K562 (cell line): ENCODE results near the gene NCBP2. TPM values are rescaled to one million over a fixed set of nuclear protein-coding genes. Genes with fewer than 3 reads are reported as not detected.

Source experiments
- ATAC-seq: fragments of 200-7000 bp; cut with Tn5 transposase; 3 replicates; pipeline ENCODE4 v1.9.1; 2020; ENCODE audit warnings: moderate library complexity
- BruUV-seq: library from RNA; stranded (reverse); fragments of 400-500 nt; replicated peaks from 2 replicates; lab custom pipeline; 2021; lab: Mats Ljungman, UMichigan
- CTCF ChIA-PET: fragments of 300-600 bp; formaldehyde crosslinking; extraction: SDS; loops from one replicate; lab custom pipeline; 2021; ENCODE audit warnings: low intra/inter-chr PET ratio; lab: Yijun Ruan, JAX
- POLR2A ChIA-PET: fragments of 300-600, 350-650 bp; sonication (Branson Sonifier 250); formaldehyde crosslinking; extraction: SDS; loops from one replicate; lab custom pipeline; 2021; ENCODE audit warnings: antibody characterized with exemption, inconsistent platforms; lab: Yijun Ruan, JAX
- DNase-seq, 4 experiments: peaks; one replicate each; pipeline versions ENCODE4 v3.0.0 to v3.0.0-alpha.2; 2011 to 2018; ENCODE audit warnings: low spot score in 3 of 4, mixed read lengths in 3 of 4; ENCODE audit errors: extremely low read depth in 1 of 4
- FAIRE-seq: peaks from 2 replicates; lab custom pipeline; 2011; peaks lifted over from hg19 to GRCh38; lab: Jason Lieb, UNC
- H2AFZ ChIP-seq: 2 replicates; pipeline ENCODE4 v1.6.0; 2011; ENCODE audit warnings: low read depth, low read length, control low read depth, inconsistent platforms
- H3K27ac ChIP-seq: fragments of 200-600 bp; 3 replicates; pipeline ENCODE4 v1.8.0; 2011; ENCODE audit warnings: low read depth, mild to moderate bottlenecking, control low read depth, inconsistent platforms, low read length, moderate library complexity, mixed read lengths; ENCODE audit errors: extremely low read depth
- H3K27me3 ChIP-seq, 2 experiments: fragments of 300-600 bp in 1 of 2; 2 replicates in 1 of 2; 3 replicates in 1 of 2; pipeline versions ENCODE4 v1.6.0 to v1.8.0; 2011; ENCODE audit warnings: inconsistent platforms in 2 of 2, low read length in 2 of 2, mild to moderate bottlenecking in 1 of 2, mixed read lengths in 1 of 2, moderate library complexity in 1 of 2; ENCODE audit not compliant: control insufficient read depth in 2 of 2, insufficient read depth in 2 of 2
- H3K36me3 ChIP-seq: fragments of 300-600 bp; 3 replicates; pipeline ENCODE4 v1.8.0; 2011; ENCODE audit warnings: mild to moderate bottlenecking, low read length, inconsistent platforms; ENCODE audit not compliant: control insufficient read depth, insufficient read depth
- H3K4me1 ChIP-seq, 2 experiments: fragments of 200-600 bp in 1 of 2; replicated peaks in 1 of 2; 2 replicates in 1 of 2; 3 replicates in 1 of 2; pipeline versions ENCODE4 v1.5.1 to v1.8.0; 2011; ENCODE audit warnings: inconsistent platforms in 2 of 2, low read length in 2 of 2, mild to moderate bottlenecking in 1 of 2, mixed read lengths in 1 of 2, moderate library complexity in 1 of 2; ENCODE audit not compliant: control insufficient read depth in 2 of 2, insufficient read depth in 2 of 2
- H3K4me2 ChIP-seq: 2 replicates; pipeline ENCODE4 v1.6.1; 2011; ENCODE audit warnings: low read length, control low read depth, inconsistent platforms, mixed read lengths; ENCODE audit not compliant: insufficient read depth
- H3K4me3 ChIP-seq: fragments of 200-600 bp; sonication (generic), shearing (Covaris generic); 2 replicates; pipeline ENCODE4 v1.5.1; 2016; ENCODE audit warnings: control low read depth, inconsistent platforms
- H3K79me2 ChIP-seq: fragments of 200-600 bp; 3 replicates; pipeline ENCODE4 v1.8.0; 2011; ENCODE audit warnings: low read length, inconsistent platforms; ENCODE audit not compliant: control insufficient read depth, insufficient read depth
- H3K9ac ChIP-seq, 2 experiments: 2 replicates each; pipeline versions ENCODE4 v1.6.0 to v1.6.1; 2011; ENCODE audit warnings: low read depth in 2 of 2, low read length in 2 of 2, control low read depth in 1 of 2, inconsistent platforms in 1 of 2, mild to moderate bottlenecking in 1 of 2, mixed read lengths in 1 of 2; ENCODE audit not compliant: insufficient read depth in 1 of 2
- H3K9me1 ChIP-seq: one replicate; pipeline ENCODE4 v1.6.0; 2011; ENCODE audit warnings: inconsistent platforms, mild to moderate bottlenecking, low read length, moderate library complexity; ENCODE audit not compliant: control insufficient read depth, insufficient read depth
- H3K9me3 ChIP-seq: replicated peaks from 2 replicates; pipeline ENCODE4 v1.5.1; 2011; ENCODE audit warnings: low read depth, low read length, inconsistent platforms; ENCODE audit not compliant: control insufficient read depth, insufficient read depth
- H4K20me1 ChIP-seq: replicated peaks from 2 replicates; pipeline ENCODE4 v1.6.1; 2011; ENCODE audit warnings: low read length, inconsistent platforms, mixed read lengths; ENCODE audit not compliant: control insufficient read depth, insufficient read depth
- ERF ChIP-seq: fragments of 450-650 bp; formaldehyde crosslinking; IDR thresholded peaks from 2 replicates; pipeline ENCODE4 v1.4.0; 2020; ENCODE audit warnings: mild to moderate bottlenecking, mixed read lengths
- GTF2B ChIP-seq: IDR thresholded peaks from 2 replicates; pipeline ENCODE4 v1.6.1; 2011; ENCODE audit not compliant: insufficient read length; ENCODE audit errors: extremely low read depth
- NFIC ChIP-seq: fragments of 450-650 bp; IDR thresholded peaks from 2 replicates; pipeline ENCODE4 v1.6.1; 2017; ENCODE audit warnings: mild to moderate bottlenecking, inconsistent platforms
- RBFOX2 ChIP-seq: fragments of 200-400 bp; formaldehyde crosslinking; IDR thresholded peaks from 2 replicates; pipeline ENCODE4 v1.6.1; 2017; ENCODE audit warnings: low read depth, mild to moderate bottlenecking, low read length, moderate library complexity
- ZNF133 ChIP-seq: fragments of 250-450 bp; sonication (Bioruptor Pico); IDR thresholded peaks from 2 replicates; pipeline ENCODE4 v1.4.0; 2020; ENCODE audit warnings: mild to moderate bottlenecking
- WGBS: fragments of 100-300 bp; shearing (Covaris generic); methylation state at CpG from one replicate; pipeline ENCODE4 v1.1.6; 2016; ENCODE audit warnings: low coverage, mixed read lengths; ENCODE audit not compliant: insufficient coverage; ENCODE audit errors: missing lambda C conversion rate; 5-methylcytosine and 5-hydroxymethylcytosine counted together
- in situ Hi-C: fragments of 300-500 bp; cut with MboI; formaldehyde crosslinking; loops from 4 replicates; pipeline ENCODE4 v1.15.0; 2018; ENCODE audit warnings: inconsistent platforms, mixed read lengths
- intact Hi-C: fragments of 100-400 bp; cut with micrococcal nuclease; formaldehyde crosslinking; loops from 2 replicates; pipeline ENCODE4 v1.14.2; 2022
- polyA plus RNA-seq, 8 experiments: library from polyadenylated mRNA; depleted of rRNA in 4 of 8; stranded (reverse) in 5 of 8; unstranded in 3 of 8; fragments of >200 nt; fragmentation: Nextera tagmentation in 2 of 8; fragmentation: Illumina TruSeq in 1 of 8; extraction: Ambion mirVana in 2 of 8; extraction: Trizol in 1 of 8; gene quantifications; 2 replicates each; pipeline versions ENCODE4 v1.2.1 to v1.2.3, GENCODE V29; 2011 to 2014; ENCODE audit warnings: inconsistent platforms in 1 of 8, missing spikeins in 1 of 8
- total RNA-seq, 7 experiments: library from RNA; depleted of rRNA in 6 of 7; stranded (reverse); fragments of >200 nt in 6 of 7; fragmentation: Illumina TruSeq in 2 of 7; extraction: Trizol in 2 of 7; gene quantifications; 2 replicates each; pipeline versions ENCODE4 v1.2.1 to v1.2.3, GENCODE V29; 2011 to 2021; ENCODE audit warnings: low replicate concordance in 1 of 7
- TF ChIP-seq, protein P1 (sequence below), 3 experiments: IDR thresholded peaks in 2 of 3; conservative IDR thresholded peaks in 1 of 3; 2 replicates each; pipeline ENCODE4 v1.5.1; 2011 to 2012; ENCODE audit warnings: low read length in 3 of 3, mild to moderate bottlenecking in 3 of 3, control low read depth in 2 of 3, improper control_type of control experiment in 1 of 3, inconsistent platforms in 1 of 3, low read depth in 1 of 3, mixed read lengths in 1 of 3, moderate library complexity in 1 of 3; ENCODE audit not compliant: insufficient read depth in 2 of 3

The NCBP2 gene
- total and polyA plus RNA-seq, 9 of the 15 experiments (the other 6 are each of a cell fraction or from before 2014, with no cell fraction given): 56.4 to 102 (median 82.3) TPM

DNA sequence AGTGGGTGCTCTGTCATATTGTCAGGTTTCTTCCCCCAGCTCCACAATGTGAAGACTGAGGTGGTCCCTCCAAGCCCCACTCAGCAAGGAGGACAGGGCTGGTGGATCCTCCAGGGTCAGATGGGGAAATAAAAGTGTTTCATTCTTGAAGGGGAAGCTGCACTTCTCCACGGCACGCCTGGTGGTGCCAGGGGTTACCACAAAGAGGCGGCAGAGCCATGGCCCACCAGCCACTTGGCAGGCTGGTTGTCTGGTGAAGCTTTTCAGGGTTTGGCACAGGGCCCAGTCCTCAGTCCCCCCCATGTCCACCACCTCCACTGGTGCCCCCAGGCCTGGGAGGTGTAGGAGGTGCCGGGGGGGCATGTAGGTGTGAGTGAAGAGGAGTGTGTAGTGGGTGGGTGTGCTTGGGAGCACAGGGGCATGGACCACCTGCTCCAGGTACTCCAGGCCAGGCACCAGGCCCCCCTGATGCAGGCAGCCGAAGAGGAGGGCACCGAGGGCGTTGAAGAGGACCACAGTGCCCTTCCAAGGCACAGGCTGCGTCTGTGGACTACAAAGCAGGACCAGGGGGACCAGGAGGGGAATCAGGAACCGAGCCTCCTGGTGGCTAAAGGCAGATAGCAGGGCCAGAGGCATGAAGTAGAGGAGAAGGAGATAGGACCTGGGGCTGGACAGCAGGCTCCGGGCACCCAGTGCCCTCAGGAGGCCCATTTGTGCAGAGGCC, 5.0 kb upstream of the NCBP2 start:
- in situ Hi-C loops: no loop called here
- peaks cover 2 to 24% of the 10 kb centered on the region in 2 experiments; a peak in 4 of 5 replicates for H3K4me1 ChIP-seq
- H3K27ac ChIP-seq: no peak overlapping the region
- no peak for FAIRE-seq
- intact Hi-C loops: loop anchor here (10.0 kb wide), 2 partner anchors 232 to 422 kb away; partner anchors contain the start of genes CEP19 and PIGX
- no peaks in the 10 kb centered on the region for H3K9me3 ChIP-seq
- BruUV-seq: no TSS peak
- H3K4me2 ChIP-seq: no peak overlapping the region
- no peak overlapping the region for H3K4me3 ChIP-seq
- peak in 1 of 4 experiments; percentile 27 for DNase-seq
- POLR2A ChIA-PET: interaction anchor here (0.6 to 1.2 kb wide), 2 partner anchors 13 to 24 kb away, joined by 3 to 4 read pairs; no protein-coding TSS in a partner anchor
- no peaks in the 10 kb centered on the region for H4K20me1 ChIP-seq
- TF ChIP-seq, protein P1, sequence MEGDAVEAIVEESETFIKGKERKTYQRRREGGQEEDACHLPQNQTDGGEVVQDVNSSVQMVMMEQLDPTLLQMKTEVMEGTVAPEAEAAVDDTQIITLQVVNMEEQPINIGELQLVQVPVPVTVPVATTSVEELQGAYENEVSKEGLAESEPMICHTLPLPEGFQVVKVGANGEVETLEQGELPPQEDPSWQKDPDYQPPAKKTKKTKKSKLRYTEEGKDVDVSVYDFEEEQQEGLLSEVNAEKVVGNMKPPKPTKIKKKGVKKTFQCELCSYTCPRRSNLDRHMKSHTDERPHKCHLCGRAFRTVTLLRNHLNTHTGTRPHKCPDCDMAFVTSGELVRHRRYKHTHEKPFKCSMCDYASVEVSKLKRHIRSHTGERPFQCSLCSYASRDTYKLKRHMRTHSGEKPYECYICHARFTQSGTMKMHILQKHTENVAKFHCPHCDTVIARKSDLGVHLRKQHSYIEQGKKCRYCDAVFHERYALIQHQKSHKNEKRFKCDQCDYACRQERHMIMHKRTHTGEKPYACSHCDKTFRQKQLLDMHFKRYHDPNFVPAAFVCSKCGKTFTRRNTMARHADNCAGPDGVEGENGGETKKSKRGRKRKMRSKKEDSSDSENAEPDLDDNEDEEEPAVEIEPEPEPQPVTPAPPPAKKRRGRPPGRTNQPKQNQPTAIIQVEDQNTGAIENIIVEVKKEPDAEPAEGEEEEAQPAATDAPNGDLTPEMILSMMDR (IDR thresholded peaks at IDR 0.05 in 2 of 3, conservative IDR thresholded peaks at IDR 0.05 in 1 of 3; ENCODE audit: insufficient read depth in 2 of 3, low read depth in 1 of 3, low read length in 3 of 3): peak; percentile 20 to 31 (median 26); a peak in 2 of 6 replicates
- TF ChIP-seq ERF (no peak), RBFOX2 (no peak), ZNF133 (CRISPR knock-in tag) (no peak), NFIC (peak; percentile 49), GTF2B (no peak)
- TF ChIP-seq, all 486 proteins: peak for 2
- Histone ChIP-seq H3K9ac (peak overlapping the region in 1 of 2 experiments; percentile 28; a peak in 1 of 4 replicates), H2AFZ (no peak overlapping the region), H3K9me1 (no peaks in the 10 kb centered on the region), H3K36me3 (peaks cover 15% of the 10 kb centered on the region; the same call in 1 of the 3 replicates), H3K27me3 (no peaks in the 10 kb centered on the region), H3K79me2 (peaks cover 27% of the 10 kb centered on the region)
- CTCF ChIA-PET: no interaction called here
- WGBS: 80% methylated on average over 10 of the region's 10 CpGs
- peak; percentile 34; the same call in 2 of the 3 replicates for ATAC-seq
